Dermis microvascular lymphatic vessel endothelial cell (primary cell): ENCODE data around the gene TIMM29. TPM values are rescaled to one million over a fixed set of nuclear protein-coding genes. Genes with fewer than 3 reads are reported as not detected.

Experiments
- DNase-seq, 2 donors: peaks; one replicate each; pipeline versions ENCODE4 v3.0.0 to v3.0.0-alpha.2; 2010; ENCODE audit warnings: low read depth in 2 of 2
- total RNA-seq: library from RNA; depleted of rRNA; stranded (reverse); fragments of >200 nt; gene quantifications from 2 replicates; pipeline ENCODE4 v1.2.1, GENCODE V29; 2014

The TIMM29 gene
- 29.5 and 35.5 TPM in 2 replicates for total RNA-seq

DNA sequence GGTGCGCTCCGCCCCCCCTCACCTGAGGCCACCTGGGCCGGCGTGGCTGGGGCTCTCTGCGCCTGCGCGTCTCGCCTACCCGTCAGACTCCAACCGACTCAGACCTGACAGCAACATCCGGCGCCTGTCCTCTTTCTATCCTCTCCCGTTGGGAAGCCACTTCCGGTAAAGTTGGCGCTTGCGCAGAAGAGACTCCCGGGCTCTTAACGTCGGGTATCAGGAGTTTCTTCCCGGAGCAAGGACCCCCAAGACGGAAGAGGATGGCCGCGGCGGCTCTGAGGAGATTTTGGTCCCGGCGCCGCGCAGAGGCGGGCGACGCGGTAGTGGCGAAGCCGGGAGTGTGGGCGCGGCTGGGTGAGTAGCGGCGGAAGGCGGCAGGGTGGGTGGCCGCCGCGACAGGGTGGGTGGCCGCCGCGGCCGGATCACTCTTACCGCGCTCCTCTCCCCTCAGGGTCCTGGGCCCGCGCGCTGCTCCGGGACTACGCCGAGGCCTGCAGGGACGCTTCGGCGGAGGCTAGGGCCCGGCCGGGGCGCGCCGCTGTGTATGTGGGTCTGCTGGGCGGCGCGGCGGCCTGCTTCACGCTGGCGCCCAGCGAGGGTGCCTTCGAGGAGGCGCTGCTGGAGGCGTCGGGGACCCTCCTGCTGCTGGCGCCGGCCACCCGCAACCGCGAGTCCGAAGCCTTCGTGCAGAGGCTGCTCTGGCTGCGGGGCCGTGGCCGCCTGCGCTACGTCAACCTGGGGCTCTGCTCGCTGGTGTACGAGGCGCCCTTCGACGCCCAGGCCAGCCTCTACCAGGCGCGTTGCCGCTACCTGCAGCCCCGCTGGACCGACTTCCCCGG is at the start of gene TIMM29, which contains the start of gene YIPF2:
TSS of gene TIMM29 (plus strand) at position 249 of the 839 bp plus-strand sequence. CDS start at position 261, 12 bp downstream.
TSS of gene YIPF2 (minus strand) at position 77 of the 839 bp plus-strand sequence. CDS start 229 bp downstream, outside the sequence.
- DNase-seq = peak; percentile 96 to 98

DNA sequence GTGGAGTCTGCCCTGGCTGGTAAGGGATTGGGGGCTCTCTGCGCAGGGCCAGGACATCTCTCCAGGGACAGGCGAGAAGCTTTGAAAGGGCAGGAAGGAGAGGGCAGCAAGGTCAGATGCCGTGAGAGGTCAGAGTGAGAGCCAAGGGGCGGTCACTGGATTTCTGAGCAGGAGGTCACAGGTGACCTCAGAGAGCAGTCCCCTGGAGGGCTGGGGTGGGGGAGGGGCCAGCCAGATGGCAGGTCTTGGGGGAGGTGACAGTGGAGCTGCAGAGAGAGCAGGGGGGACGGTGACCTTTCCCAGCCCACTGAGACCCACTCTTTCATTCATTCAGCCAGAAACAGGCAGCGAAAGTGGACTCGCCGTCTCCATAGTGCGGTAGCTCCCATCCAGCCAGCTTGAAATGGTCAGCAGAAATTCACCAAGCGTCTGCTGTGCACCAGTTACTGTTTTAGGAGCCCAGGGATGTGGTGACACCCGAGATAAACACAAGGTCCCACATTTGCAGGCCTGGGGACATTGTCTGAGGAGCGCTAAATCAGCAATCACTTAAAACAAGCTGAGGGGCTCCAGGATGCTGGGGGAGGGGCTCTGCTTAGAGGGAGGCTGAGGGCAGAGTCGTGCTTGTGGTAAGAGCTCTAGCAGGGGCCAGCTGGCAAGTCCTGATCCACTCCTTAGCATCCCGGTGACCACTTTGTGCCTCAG is 47.1 kb upstream of the TIMM29 start:
- DNase-seq = no peak

DNA sequence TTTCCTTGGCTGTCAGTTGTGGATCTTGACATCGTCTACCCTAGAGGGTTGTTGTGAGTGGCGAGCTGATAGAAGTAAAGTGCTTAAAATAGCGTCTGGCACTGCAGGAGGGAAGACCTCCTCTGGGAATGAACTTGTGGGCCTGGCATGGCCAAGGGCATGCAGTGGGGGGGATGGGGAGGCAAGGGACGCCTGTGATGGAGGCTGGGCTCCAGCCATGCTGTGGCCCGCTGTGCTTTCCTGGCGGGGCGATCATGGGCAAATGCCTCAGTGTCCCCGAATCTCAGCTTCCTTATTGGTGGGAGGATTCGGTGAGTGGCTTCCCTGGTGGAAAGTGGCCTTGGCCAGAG is 46.5 kb upstream of the TIMM29 start:
- no peak for DNase-seq

DNA sequence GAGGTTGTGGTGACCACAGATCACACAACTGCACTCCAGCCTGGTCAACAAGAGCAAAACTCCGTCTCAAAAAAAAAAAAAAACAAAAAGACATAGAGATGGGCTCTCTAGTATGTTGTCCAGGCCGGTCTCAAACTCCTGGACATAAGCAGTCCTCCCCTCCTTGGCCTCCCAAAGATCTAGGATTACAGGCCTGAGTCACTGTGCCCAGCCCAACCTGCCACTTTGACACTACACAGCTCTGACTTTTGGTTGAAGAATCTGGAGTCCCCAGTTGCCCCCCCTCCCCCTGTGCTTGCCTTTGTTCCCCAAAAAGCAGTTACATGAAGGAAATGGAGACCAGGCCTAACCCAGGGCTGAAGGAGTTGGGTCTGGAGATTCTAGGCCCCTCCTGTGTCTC is 44.3 kb upstream of the TIMM29 start:
- DNase-seq = no peak

DNA sequence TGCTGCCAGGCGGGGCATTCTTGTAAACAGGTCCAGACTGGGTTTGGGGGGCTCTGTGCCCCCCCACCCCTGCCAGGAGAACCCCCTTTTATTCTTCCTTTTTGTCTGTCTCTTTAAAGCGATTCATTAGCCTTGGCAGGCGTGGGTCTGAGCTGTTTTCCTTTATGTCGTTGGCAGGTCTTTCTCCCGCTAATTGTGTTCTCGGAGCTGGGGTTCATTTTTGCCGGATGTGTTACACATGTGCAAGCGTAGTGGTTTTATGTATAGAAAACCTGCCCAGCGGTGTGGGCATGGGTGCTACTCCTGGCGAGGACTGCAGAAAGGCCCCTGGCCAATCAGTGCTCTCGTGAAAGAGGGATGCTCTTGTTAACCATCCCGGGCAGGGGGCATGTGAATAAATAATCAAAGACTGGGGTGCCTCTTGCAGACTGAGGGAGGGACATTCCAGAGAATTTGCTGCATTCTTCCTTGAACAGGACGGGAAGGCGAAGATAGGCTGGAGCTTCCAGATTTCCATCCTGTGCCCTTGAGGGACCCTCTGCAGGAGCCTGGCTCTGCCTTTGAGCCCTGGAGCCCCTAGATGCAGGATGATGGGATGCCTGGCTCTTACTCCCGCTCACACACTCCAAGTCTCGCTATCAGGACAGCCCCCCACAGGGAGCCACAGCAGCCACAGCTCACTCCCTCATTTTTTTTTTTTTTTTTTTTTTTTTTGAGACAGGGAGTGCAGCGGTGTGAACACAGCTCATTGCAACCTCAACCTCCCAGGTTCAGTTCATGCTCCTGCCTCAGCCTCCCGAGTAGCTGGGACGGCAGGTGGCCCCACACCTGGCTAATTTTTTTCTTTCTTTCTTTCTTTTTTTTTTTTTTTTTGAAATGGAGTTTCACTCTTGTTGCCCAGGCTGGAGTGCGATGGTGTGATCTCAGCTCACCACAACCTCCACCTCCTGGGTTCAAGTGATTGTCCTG is 43.1 kb upstream of the TIMM29 start:
- no peak for DNase-seq

DNA sequence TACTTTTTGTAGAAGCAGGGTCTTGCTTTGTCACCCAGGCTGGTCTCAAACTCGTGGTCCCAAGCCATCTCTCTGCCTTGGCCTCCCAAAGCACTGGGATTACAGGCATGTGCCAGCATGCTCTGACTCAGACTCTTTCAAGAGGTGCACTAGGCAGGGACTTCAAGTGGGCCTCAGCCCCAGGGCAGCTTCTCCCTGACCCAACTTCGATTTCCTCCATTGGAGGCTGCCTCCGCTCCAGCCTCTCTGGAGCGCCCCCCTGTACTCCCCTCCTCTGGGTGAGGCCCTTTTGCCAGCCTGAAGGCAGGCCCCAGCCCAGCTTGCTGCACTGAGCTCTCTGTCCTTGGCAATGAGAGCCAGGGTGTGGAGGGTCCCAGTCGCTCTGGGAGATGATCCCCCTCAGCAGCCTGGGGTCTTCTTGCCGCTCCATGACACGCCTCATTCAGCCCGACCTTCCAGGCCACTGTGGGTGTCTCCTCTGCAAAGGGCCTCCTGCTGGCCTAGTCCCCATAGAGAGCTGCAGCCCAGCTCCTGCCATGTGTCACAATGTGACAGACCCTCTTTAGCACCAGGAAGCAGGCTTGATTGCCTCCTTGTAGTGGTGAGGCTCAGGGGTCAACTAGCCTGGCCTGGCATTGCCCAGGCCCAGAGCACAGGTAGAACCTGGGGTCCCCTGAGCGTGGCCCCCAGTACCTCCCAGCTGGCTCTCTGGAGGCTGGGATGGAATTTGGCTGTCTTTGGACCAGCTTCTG is 40.8 kb upstream of the TIMM29 start:
- DNase-seq = no peak

DNA sequence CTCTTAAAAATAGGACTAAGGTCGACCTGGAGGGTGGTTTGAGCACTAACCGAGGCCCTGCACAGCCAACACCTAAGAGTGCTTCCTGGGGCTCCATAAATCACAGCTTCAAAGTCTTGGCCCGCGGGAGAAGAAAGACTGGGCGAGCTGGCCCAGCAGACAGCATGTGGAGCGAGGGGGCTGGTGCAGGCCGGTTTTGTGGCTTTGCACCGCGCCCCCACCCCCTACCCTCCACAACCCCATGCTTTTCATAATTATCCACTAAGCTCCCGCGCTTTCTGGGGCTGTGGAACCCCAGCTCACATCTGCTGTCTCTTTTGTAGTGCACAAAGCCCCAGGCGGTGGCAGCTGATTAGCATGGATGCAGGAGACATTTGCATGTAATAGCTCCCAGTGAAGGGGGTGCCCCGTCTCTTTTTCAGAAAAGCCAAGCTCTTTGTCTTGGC is 40.2 kb upstream of the TIMM29 start:
- no peak for DNase-seq

DNA sequence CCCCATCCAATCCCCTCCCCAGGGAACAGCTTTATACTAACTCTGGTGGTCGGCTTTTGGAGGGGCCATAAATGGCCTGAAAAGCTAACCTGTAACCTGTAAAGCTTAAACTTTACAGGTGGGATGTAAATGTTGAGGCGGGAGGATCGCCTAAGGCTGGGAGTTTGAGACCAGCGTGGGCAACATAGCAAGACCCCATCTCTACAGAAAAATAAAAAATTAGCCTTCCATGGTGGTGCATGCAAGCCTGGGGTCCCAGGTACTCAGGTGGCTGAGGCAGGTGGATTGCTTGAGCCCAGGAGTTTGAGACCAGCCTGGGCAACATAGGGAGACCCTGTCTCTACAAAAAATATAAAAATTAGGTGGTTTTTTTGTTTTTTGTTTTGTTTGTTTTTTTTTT is 38.7 kb upstream of the TIMM29 start:
- DNase-seq = no peak

DNA sequence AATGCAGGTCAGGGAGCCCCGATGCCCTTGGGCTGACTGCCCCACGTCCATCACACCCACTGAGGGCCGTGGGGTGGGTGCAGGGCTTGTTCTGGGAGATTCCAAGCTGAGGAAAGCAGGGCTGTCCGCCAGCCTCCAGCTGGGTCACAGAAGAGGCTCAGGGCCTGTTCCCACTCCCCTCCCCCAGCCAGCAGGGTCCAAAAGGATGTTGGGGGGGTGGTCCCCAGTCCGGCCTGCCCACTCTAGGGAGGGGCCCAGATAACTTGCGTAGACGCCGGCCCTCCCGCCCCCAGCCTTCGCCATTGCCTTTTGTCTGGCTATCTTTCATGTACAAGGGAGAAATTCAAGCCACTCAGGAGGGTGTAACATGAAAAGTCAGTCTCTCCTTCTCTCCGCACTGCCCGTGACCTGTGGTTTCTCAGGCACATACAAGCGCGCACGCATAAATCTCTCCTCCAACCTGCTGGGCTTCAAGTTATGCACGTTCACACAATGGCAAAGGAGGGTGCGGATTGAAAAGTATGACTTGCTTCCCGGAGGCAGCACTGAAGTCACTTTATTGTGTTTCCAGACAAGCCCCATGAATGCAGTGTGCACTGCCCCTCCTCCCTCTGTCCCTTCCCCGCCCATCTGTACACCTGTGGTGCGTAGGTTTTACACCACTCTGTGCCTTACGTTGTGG is 37.1 kb upstream of the TIMM29 start:
- DNase-seq = no peak

DNA sequence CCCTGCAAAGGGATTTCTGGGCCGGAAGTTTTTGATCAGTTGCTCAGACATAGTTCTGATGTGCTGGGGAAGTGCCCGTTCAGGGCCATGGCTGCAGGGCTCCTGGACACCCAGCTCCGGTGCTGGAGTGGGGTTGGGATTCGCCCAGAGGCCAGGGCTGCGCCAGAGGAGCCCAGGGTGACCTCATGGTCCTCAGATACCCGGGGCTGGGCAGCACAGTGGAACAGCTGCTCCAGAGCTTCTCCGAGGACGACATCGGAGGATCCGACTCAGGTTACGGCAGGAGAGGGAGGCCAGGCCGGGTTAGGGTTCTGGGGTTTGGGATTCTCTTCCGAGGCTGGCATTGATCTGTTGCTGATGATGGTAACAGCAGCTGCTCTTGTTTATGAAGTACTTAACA is 36.4 kb upstream of the TIMM29 start:
- no peak for DNase-seq

DNA sequence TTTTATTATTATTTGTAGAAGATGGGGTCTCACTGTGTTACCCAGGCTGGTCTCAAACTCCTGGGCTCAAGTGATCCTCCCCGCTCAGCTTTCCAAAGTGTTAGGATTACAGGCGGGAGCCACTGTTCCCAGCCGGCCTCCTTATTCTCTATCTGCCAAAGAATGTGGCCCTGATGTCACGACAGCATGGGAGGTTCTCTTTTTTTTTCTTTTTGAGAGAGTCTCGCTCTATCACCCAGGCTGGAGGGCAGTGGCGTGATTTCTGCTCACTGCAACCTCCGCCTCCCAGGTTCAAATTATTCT is 33.7 kb upstream of the TIMM29 start:
- DNase-seq = no peak

DNA sequence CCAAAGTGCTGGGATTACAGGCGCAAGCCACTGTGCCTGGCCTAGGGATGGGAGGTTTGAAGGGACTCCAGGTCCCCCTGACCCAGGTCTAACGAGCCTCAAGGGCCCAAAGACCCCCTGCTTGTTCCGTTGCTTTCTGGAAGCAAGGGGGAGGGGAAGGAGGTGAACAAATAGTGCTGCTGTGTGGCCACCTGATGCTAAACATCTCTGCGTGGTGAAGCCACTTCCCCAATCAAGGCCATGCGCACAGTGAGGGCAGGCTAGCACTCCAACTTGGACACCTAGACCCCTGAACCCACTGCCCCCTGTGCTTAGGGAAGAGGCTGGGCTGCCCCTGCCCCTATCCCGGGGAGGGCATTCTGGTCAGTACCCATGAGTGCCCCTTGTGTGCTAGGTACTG is 33.2 kb upstream of the TIMM29 start:
- DNase-seq = no peak

DNA sequence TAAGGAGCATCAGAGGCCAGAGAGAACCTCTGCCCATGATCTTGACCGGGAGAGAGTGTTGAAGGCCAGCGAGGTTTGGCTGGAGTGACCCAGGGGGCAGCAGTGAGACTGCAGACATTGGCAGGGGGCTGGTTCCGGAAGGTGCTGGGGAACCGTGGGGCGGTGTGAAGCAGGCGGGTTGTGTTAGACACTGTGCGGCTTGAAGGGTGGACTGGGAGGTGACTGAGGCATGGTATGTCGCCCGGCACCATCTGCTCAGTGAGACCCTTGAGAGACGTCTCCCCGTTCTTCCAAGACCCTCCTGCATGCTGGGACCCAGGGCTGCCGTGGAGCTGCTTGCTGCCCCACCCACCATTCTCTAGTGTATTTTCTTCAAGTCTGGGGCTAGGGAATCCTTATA is 32.7 kb upstream of the TIMM29 start:
- DNase-seq = no peak

DNA sequence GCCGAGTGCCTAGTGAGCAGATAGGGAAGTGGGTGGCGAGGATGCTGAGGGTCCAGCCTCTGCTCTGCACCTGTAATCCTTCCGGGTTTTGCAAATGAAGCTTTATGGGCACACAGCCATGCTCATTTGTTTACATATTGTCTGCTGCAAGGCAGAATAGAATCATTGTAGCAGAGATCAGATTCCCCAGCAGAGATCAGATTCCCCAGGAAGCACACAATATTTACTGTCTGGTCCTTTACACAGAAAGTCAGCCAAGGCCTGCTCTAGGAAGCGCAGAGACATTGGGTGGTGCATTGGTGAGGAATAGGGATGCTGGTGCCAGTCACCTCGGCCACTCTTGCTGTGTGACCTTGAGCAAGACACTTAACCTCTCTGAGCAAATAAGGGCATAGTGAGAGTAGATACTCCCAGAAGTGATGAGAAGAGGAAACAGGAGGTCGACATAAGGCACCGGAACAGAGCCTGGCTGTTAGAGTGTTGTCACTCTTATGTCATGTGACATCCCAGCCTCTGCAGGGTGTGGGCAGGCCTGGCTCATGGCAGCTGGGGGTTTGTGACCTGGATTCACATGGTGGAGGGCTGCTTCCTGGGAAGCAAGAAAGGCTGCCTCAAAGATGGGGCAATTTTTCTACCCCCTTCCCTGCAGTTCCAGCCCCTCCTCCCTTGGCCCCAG is 31.6 kb upstream of the TIMM29 start:
- peak; percentile 18 to 22 for DNase-seq

DNA sequence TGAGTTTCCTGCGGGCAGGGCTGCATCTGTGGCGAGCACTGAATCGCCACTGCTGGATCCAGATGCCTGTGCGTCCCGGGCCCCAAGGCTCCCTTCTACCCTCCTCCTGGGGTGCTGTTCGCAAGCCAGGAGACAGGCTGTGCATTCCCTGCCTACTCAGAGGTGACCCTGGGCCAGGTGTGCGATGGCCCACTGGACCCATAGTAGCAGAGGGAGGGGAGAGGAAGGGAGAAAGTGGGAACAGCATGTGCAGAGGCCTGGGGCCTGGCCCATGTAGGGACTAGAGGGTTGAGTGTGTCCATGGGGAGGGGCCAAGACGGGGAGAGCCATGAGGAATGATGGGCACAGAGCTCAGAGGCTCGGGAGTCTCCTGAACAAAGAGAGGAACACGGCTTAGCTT is 30.0 kb upstream of the TIMM29 start:
- DNase-seq = no peak

DNA sequence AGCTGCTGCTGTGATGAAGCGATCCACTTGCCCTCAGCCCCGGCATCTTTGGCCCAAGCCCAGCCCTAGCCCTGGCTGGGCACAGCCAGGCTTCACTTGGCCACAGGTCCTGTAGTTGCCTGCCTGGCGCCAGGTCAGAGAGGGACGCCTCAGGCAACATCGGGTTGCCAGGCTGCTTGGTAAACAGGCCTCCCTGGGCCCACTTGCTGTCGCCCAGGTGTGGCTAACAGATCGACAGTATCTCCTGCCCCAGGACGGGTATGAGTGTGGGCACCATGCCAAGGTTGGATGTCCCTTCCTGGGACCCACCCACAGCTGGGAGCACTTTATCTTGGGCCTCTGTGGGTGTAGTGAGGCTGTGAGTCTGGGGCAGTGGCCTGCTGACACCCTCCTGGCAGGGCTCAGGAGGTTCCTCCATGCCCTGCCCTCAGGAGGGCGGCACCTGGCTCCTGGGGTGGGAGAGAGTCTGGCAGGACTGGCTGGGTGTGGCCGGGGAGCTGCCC is 29.4 kb upstream of the TIMM29 start:
- DNase-seq = no peak

DNA sequence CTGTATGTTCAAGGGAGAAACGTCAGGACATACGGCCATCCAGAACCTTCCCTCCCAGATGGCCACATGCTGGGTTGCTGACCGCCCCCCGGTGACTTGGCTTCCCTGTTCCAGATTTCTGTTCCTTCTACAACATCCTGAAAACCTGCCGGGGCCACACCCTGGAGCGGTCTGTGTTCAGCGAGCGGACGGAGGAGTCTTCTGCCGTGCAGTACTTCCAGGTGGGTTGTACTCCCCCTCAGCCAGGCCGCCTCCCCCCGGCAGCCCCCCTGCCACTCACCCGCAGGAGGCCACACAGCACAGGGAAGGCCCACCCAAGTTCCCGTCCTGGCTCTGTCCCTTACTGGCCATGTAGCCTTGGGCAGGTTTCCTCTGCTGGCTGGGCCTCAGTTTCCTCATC is 20.7 kb upstream of the TIMM29 start:
- no peak for DNase-seq

DNA sequence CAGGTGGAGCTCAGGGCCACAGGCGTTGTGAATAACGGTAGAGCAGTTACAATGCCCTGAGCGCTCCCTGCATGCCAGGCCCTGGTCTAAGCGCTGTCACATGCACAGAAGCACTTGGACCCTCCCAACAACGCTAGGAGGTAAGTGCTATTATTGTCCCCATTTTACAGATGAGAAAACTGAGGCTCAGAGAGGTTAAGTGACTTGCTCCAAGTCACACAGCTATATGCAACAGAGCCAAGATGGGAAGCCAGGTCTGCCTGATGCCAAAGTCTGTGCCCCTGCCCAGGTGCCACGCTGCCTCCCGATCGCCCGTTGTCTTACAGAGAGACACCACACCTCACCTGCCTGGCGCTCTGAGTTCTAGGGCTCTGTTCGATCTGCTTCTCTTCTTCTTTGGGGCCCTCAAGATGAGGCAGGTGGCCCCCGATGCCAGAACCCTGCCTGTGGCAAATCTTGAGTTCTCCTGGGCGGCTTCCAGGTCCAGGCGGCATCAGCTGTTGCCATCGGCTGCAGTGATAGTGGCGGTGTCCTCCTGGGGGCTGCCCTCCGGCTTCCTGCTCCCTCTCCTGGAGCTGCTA is 20.1 kb upstream of the TIMM29 start:
- no peak for DNase-seq

DNA sequence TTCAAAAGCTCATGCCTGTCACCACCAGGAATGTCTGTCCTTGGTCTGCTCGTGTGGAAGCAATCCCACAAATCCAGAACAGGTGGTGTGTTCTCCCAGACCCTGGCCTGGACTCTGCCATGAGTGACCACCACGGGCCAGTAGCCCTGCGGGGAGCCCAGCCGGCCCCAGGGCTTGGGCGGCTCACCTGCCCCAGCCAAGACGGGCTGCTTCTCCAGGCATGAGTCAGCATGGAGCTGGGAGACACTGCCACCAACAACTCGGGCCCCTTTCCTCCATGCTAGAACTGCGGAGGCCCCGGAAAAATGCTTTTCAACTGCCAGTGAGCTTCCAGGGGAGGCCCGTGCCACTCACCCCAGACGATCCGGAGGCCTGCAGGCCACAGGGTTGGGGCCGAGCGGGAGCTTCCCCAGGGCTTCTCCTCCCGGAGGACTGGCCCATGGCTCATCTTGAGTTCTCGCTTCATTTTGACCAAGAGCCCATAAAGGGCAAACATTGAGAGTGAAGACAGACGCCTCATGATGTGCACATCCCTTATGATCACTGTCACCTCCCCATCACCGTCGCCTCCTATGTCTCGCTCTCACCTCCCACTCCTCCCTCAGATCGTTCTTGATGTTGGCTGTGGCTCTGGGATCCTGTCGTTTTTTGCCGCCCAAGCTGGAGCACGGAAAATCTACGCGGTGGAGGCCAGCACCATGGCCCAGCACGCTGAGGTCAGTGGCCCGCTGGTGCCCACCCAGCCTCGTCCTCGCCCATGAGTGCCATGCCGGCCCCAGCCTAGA is 16.8 kb upstream of the TIMM29 start:
- DNase-seq = no peak
